ENCODE data around the gene PCF11.
A peak's percentile ranks its signal among the peaks of the same experiment; 100 is the strongest.

PCF11 gene, protein sequence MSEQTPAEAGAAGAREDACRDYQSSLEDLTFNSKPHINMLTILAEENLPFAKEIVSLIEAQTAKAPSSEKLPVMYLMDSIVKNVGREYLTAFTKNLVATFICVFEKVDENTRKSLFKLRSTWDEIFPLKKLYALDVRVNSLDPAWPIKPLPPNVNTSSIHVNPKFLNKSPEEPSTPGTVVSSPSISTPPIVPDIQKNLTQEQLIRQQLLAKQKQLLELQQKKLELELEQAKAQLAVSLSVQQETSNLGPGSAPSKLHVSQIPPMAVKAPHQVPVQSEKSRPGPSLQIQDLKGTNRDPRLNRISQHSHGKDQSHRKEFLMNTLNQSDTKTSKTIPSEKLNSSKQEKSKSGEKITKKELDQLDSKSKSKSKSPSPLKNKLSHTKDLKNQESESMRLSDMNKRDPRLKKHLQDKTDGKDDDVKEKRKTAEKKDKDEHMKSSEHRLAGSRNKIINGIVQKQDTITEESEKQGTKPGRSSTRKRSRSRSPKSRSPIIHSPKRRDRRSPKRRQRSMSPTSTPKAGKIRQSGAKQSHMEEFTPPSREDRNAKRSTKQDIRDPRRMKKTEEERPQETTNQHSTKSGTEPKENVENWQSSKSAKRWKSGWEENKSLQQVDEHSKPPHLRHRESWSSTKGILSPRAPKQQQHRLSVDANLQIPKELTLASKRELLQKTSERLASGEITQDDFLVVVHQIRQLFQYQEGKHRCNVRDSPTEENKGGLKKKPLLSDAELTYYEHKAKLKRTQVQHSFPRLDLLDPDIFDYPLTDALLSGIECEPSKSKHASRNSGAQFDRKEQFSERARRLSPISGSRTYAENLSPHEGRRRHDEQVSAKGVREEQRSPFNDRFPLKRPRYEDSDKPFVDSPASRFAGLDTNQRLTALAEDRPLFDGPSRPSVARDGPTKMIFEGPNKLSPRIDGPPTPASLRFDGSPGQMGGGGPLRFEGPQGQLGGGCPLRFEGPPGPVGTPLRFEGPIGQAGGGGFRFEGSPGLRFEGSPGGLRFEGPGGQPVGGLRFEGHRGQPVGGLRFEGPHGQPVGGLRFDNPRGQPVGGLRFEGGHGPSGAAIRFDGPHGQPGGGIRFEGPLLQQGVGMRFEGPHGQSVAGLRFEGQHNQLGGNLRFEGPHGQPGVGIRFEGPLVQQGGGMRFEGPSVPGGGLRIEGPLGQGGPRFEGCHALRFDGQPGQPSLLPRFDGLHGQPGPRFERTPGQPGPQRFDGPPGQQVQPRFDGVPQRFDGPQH (N-terminal part only)

DNA sequence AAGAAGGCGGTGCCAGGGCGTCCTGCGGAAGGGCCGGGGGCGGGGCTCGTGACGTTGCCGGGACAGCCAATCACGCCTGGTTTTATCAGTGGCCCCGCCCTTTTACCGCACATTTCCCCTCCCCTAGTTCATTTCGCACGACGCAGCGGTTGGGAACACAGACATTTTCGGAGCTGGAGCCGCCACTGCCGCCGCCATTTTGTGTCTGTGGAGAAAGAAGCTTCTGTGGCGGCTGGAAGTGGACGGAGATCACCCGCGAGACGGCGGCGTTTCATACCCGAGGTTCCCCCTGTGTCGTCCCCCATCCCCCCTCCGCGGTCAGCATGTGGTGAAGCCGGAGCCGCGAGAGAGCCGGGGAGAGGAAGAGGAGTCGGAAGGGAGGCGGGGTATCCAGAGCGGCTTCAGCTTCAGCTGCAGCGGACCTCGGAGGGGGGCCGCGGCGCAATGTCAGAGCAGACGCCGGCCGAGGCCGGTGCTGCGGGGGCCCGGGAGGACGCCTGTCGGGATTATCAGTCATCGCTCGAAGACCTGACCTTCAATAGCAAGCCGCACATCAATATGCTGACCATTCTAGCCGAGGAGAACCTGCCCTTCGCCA, at the start of gene PCF11:
Gene PCF11 (plus strand): TSS at position 136 of the 598 bp plus-strand sequence. CDS start 309 bp downstream, at position 445.
- ChIA-PET POLR2A (ENCODE audit: low non-redundant PET) (interaction anchor here (0.6 to 1.4 kb wide), 5 partner anchors 40 to 136 kb away, joined by 3 to 14 read pairs (median 5); partner anchors contain the start of gene RAB30), CTCF (interaction anchor here (0.6 kb wide), 3 partner anchors 41 to 306 kb away, joined by 3 to 4 read pairs (median 3); no protein-coding TSS in a partner anchor)
- peak; percentile 52 for DNase-seq (ENCODE audit: low spot score)
- peak within 1 kb of the TSS; percentile 95 for H3K27ac ChIP-seq
- TF ChIP-seq, protein P1, sequence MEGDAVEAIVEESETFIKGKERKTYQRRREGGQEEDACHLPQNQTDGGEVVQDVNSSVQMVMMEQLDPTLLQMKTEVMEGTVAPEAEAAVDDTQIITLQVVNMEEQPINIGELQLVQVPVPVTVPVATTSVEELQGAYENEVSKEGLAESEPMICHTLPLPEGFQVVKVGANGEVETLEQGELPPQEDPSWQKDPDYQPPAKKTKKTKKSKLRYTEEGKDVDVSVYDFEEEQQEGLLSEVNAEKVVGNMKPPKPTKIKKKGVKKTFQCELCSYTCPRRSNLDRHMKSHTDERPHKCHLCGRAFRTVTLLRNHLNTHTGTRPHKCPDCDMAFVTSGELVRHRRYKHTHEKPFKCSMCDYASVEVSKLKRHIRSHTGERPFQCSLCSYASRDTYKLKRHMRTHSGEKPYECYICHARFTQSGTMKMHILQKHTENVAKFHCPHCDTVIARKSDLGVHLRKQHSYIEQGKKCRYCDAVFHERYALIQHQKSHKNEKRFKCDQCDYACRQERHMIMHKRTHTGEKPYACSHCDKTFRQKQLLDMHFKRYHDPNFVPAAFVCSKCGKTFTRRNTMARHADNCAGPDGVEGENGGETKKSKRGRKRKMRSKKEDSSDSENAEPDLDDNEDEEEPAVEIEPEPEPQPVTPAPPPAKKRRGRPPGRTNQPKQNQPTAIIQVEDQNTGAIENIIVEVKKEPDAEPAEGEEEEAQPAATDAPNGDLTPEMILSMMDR (conservative IDR thresholded peaks at IDR 0.05; ENCODE audit: low read depth), result no peak

DNA sequence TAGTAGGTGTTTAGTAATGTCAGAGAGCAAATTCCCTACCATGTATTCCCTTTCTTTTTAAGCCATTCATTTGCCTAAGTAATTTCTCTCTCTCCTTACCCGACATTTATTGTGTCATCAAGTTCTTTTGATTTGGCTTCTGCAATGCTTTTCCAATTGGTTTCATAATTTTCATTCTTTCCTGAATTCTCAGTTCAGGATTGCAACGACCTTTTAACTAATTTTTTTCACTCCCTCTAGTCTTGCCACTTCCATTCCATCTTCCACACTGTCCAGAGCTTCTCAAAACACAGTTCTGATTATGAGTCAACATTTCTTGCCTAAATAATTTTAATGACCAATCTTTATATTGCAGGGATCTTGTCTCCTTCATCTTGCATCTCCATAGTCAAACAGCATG, 44.0 kb upstream of the PCF11 start:
- POLR2A ChIA-PET (ENCODE audit: low non-redundant PET), result no interaction called here
- TF ChIP-seq, protein P1 (conservative IDR thresholded peaks at IDR 0.05; ENCODE audit: low read depth), result no peak
- no peak overlapping the region for H3K27ac ChIP-seq
- CTCF ChIA-PET, result interaction anchor here (0.6 kb wide), 1 partner anchor 246 kb away, joined by 4 read pairs; no protein-coding TSS in a partner anchor
- DNase-seq (ENCODE audit: low spot score), result no peak

DNA sequence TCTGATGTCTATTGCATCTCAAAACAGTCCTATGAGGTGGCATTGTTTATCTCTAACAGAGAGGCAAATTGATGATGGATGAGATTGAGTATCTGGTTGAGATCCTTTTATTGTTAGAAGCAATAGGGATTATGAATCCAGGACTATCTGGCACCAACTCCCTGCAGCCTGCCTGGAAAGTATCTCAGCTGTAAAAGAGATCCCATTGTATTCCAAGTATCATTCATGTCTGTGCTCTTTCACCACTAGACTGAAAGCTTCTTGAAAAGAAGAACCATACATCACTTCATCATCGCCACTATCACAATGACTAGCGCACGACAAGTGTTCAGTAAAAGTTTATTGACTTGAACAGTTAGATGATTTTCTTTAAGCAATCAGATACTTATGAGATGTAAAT, 41.9 kb upstream of the PCF11 start:
- H3K27ac ChIP-seq, result no peak overlapping the region
- DNase-seq (ENCODE audit: low spot score), result no peak
- CTCF ChIA-PET, result no interaction called here
- TF ChIP-seq, protein P1 (conservative IDR thresholded peaks at IDR 0.05; ENCODE audit: low read depth), result no peak
- POLR2A ChIA-PET (ENCODE audit: low non-redundant PET), result no interaction called here

DNA sequence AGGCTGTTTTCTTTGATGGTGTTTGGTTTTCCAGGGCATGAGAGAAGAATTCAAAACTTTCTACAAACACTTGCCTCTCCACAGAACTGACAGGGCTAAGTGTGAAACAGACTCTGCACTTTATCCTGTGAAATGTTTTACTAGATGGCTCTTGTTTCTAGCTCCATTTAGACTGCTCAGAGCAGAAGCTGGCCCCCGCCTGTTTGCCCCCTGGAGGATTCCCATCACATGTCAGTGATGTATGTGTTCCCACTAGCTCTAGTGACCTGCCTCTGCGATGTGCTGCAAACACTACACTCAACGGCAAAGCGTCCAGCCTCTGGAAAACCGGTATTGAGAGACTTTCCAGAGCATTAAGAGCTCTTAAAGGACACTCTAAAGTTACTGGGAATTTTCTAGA, 41.4 kb upstream of the PCF11 start:
- ChIA-PET POLR2A (ENCODE audit: low non-redundant PET) (interaction anchor here (0.5 kb wide), 1 partner anchor 436 kb away, joined by 3 read pairs; no protein-coding TSS in a partner anchor), CTCF (no interaction called here)
- DNase-seq (ENCODE audit: low spot score), result no peak
- no peak overlapping the region for H3K27ac ChIP-seq
- TF ChIP-seq, protein P1 (conservative IDR thresholded peaks at IDR 0.05; ENCODE audit: low read depth), result no peak

DNA sequence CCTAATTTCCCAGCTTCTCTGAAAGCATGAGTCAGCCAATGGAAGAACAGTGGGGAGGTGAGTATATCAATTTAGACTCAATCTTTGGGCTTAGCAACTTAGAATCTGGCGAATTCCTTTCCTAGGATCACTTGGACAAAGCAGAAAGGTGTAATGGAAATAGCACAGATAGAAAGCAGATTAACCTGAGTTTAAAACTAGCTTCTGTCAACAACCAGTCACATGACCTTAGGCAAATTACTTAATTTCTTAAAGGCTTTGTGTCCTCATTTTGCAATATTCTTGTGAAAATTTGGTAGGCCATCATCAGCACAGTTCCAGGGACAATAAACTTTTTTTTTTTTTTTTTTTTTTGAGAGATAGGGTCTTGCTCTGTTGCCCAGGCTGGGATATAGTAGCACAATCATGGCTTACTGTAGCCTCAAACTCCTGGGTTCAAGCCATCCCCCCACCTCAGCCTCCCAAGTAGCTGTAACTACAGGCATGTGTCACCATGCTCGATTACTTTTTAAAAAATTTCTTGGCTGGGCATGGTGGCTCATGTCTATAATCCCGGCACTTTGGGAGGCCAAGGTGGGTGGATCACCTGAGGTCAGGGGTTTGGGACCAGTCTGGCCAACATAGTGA, 40.8 kb upstream of the PCF11 start:
- H3K27ac ChIP-seq, result no peak overlapping the region
- ChIA-PET CTCF (interaction anchor here (0.6 kb wide), 2 partner anchors 506 to 574 kb away, joined by 3 read pairs; no protein-coding TSS in a partner anchor), POLR2A (ENCODE audit: low non-redundant PET) (interaction anchor here (0.5 kb wide), 1 partner anchor 437 kb away, joined by 3 read pairs; no protein-coding TSS in a partner anchor)
- TF ChIP-seq, protein P1 (conservative IDR thresholded peaks at IDR 0.05; ENCODE audit: low read depth), result no peak
- no peak for DNase-seq (ENCODE audit: low spot score)
